Left ventricle myocardium superior (tissue), 1 donor: Measurements from ENCODE around the gene CWC27. TPM values are rescaled to one million over a fixed set of nuclear protein-coding genes. Genes with fewer than 3 reads are reported as not detected.

Experiments used
- ATAC-seq: fragments of 200-7000 bp; cut with Tn5 transposase; one replicate; pipeline ENCODE4 v1.9.1; 2020; ENCODE audit warnings: mild to moderate bottlenecking, moderate library complexity
- DNase-seq: peaks from one replicate; pipeline ENCODE4 v3.0.0-alpha.2; 2020
- intact Hi-C: fragments of 100-400 bp; cut with micrococcal nuclease; formaldehyde crosslinking; loops from one replicate; pipeline ENCODE4 v1.11.0; 2022
- total RNA-seq: library from RNA; stranded (reverse); fragmentation: NEBNext Ultra II Directional; extraction: Animal tissue kit (Norgen Biotek cat#: 25700); gene quantifications from one replicate; pipeline ENCODE4 v1.2.1, GENCODE V29; 2021
- donor health status: DM: no; HTN: yes; CAD: no; lungs with severe emphysema.

CWC27 gene
- total RNA-seq, 1 donor from 2014 or later, result 27.9 TPM

- DNase-seq, result no peak
- no peak for ATAC-seq
- intact Hi-C loops, result no loop called here
These were observed 65.3 kb downstream of the CWC27 start for GRCh38 chr5:64834037-64834436.

GRCh38 chr5:64834611-64835010 lies 65.9 kb downstream of the CWC27 start:
- ATAC-seq (no peak), DNase-seq (no peak)
- intact Hi-C loops, result no loop called here

GRCh38 chr5:64835266-64835665 lies 66.5 kb downstream of the CWC27 start:
- intact Hi-C loops, result no loop called here
- ATAC-seq, result no peak
- DNase-seq, result no peak

GRCh38 chr5:64836190-64836755 lies 67.5 kb downstream of the CWC27 start:
- peak; percentile 27 for ATAC-seq

GRCh38 chr5:64836786-64837185 lies 68.1 kb downstream of the CWC27 start:
- ATAC-seq (no peak), DNase-seq (no peak)
- intact Hi-C loops, result no loop called here

More at GRCh38 chr5:64836190-64836755, 67.5 kb downstream of the CWC27 start:
- DNase-seq, result no peak
- intact Hi-C loops, result no loop called here

GRCh38 chr5:64838376-64838775 lies 69.6 kb downstream of the CWC27 start:
- ATAC-seq (no peak), DNase-seq (no peak)
- intact Hi-C loops, result no loop called here

- DNase-seq (no peak), ATAC-seq (no peak)
- intact Hi-C loops, result no loop called here
These were observed 70.1 kb downstream of the CWC27 start for GRCh38 chr5:64838803-64839202.

GRCh38 chr5:64839936-64840335 lies 71.2 kb downstream of the CWC27 start:
- intact Hi-C loops, result no loop called here
- DNase-seq, result no peak
- no peak for ATAC-seq

- ATAC-seq, result no peak
- no peak for DNase-seq
- intact Hi-C loops, result no loop called here
These were observed 72.2 kb downstream of the CWC27 start for GRCh38 chr5:64840958-64841357.

- ATAC-seq, result no peak
- no peak for DNase-seq
- intact Hi-C loops, result no loop called here
These were observed 85.0 kb downstream of the CWC27 start for GRCh38 chr5:64853777-64854176.

- intact Hi-C loops, result no loop called here
- DNase-seq, result no peak
- ATAC-seq, result no peak
These were observed 86.1 kb downstream of the CWC27 start for GRCh38 chr5:64854855-64855254.

GRCh38 chr5:64859881-64860280 lies 91.2 kb downstream of the CWC27 start:
- intact Hi-C loops, result no loop called here
- DNase-seq, result no peak
- peak; percentile 69 for ATAC-seq

GRCh38 chr5:64861281-64861680 lies 92.6 kb downstream of the CWC27 start:
- no peak for ATAC-seq
- intact Hi-C loops, result no loop called here
- DNase-seq, result no peak

GRCh38 chr5:64864171-64864570 lies 95.4 kb downstream of the CWC27 start:
- intact Hi-C loops, result no loop called here
- DNase-seq (no peak), ATAC-seq (no peak)

GRCh38 chr5:64865662-64866061 lies 96.9 kb downstream of the CWC27 start:
- ATAC-seq (no peak), DNase-seq (no peak)
- intact Hi-C loops, result no loop called here

GRCh38 chr5:64869419-64869818 lies 100.7 kb downstream of the CWC27 start:
- ATAC-seq (no peak), DNase-seq (no peak)
- intact Hi-C loops, result no loop called here

GRCh38 chr5:64872044-64872443 lies 103.3 kb downstream of the CWC27 start:
- DNase-seq (no peak), ATAC-seq (no peak)
- intact Hi-C loops, result no loop called here

- no peak for ATAC-seq
- DNase-seq, result no peak
- intact Hi-C loops, result no loop called here
These were observed 104.7 kb downstream of the CWC27 start for GRCh38 chr5:64873441-64873840.

- no peak for DNase-seq
- intact Hi-C loops, result no loop called here
- no peak for ATAC-seq
These were observed 106.0 kb downstream of the CWC27 start for GRCh38 chr5:64874753-64875152.

GRCh38 chr5:64876203-64876602 lies 107.5 kb downstream of the CWC27 start:
- DNase-seq, result no peak

GRCh38 chr5:64880821-64881220 lies 112.1 kb downstream of the CWC27 start:
- no peak for DNase-seq
- no peak for ATAC-seq
- intact Hi-C loops, result no loop called here

More at GRCh38 chr5:64876203-64876602, 107.5 kb downstream of the CWC27 start:
- intact Hi-C loops, result no loop called here
- ATAC-seq, result no peak

- ATAC-seq (no peak), DNase-seq (no peak)
- intact Hi-C loops, result no loop called here
These were observed 115.2 kb downstream of the CWC27 start for GRCh38 chr5:64883912-64884311.
